ENCODE measurements around the gene NRBP1. TPM values are rescaled to one million over a fixed set of nuclear protein-coding genes. Genes with fewer than 3 reads are reported as not detected.

NRBP1 gene
- total and polyA plus RNA-seq, 9 of the 15 experiments (the other 6 are each of a cell fraction or from before 2014, with no cell fraction given): 2.9 to 84.5 (median 36.9) TPM

DNA sequence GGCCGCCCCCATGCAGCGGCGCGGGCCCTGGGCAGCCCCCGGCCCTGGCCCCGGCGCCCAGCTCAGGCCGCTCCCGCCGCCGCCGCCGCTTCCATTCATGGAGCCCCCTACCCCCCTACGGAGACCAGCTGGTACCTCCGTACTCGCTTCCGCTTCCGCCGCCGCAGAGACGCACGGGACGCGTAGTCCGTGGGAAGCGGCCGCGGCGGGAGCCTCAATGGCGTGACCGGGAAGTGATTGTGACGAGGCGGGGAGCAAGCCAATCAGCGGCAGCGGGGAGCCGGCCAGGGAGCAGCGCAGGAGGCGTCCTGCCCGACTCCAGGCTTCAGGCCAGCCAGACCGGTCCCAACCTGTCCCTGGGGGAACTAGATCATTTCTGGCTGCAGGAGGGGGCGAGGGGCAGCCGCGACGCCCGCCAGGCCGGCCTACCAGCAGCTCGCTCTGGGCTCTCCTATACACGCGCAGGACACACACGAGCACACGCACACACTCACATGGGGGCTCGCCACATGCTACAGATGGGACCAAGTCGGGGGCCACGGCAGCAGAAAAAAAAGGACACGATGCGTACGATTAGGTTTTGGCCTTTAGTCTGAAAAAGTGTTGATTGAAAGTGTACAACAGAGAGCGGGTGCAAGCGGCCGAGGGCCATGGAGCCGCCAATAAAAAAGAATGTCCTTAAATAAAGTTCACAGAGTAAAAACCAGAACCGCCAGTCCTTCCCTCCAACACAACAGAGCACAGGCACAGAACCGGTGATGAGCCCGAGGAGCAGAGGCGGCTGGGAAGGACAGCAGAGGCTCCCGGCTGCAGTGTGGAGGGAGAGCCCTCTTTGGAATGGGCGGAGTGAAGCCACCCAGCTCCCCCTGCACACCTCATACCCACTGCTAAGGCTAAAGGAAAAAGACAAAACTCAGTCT lies 47.5 kb upstream of the NRBP1 start, which contains the start of gene ZNF513 (continued):
- TF ChIP-seq MTA1 (IDR thresholded peaks at IDR 0.05; ENCODE audit: borderline replicate concordance) (no peak), ETV5 (CRISPR knock-in tag; IDR thresholded peaks at IDR 0.05; ENCODE audit: low read depth) (no peak; the same call in 1 of the 2 replicates), NR2F6 (CRISPR knock-in tag; IDR thresholded peaks at IDR 0.05) (no peak), SMAD1 (IDR thresholded peaks at IDR 0.05; ENCODE audit: low read depth, low read length, partially characterized antibody) (no peak), SAFB2 (IDR thresholded peaks at IDR 0.05; ENCODE audit: borderline replicate concordance, low read depth, low read length, severe bottlenecking) (no peak), STAG1 (CRISPR knock-in tag; IDR thresholded peaks at IDR 0.05; ENCODE audit: borderline replicate concordance) (no peak), ZEB2 (IDR thresholded peaks at IDR 0.05) (no peak), RBM22 (IDR thresholded peaks at IDR 0.05; ENCODE audit: low read depth, low read length, poor library complexity, severe bottlenecking) (peak; percentile 86), ZNF79 (CRISPR knock-in tag; IDR thresholded peaks at IDR 0.05; ENCODE audit: low read depth) (no peak), XRCC5 (IDR thresholded peaks at IDR 0.05; ENCODE audit: low read depth, low read length) (no peak), TCF3 (CRISPR knock-in tag; IDR thresholded peaks at IDR 0.05) (no peak), ZNF133 (CRISPR knock-in tag; IDR thresholded peaks at IDR 0.05) (no peak)
- TF ChIP-seq, protein P1, sequence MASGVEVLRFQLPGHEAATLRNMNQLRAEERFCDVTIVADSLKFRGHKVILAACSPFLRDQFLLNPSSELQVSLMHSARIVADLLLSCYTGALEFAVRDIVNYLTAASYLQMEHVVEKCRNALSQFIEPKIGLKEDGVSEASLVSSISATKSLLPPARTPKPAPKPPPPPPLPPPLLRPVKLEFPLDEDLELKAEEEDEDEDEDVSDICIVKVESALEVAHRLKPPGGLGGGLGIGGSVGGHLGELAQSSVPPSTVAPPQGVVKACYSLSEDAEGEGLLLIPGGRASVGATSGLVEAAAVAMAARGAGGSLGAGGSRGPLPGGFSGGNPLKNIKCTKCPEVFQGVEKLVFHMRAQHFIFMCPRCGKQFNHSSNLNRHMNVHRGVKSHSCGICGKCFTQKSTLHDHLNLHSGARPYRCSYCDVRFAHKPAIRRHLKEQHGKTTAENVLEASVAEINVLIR (CRISPR knock-in tag; IDR thresholded peaks at IDR 0.05): peak; percentile 66; the same call in 1 of the 2 replicates
- TF ChIP-seq, protein P2, sequence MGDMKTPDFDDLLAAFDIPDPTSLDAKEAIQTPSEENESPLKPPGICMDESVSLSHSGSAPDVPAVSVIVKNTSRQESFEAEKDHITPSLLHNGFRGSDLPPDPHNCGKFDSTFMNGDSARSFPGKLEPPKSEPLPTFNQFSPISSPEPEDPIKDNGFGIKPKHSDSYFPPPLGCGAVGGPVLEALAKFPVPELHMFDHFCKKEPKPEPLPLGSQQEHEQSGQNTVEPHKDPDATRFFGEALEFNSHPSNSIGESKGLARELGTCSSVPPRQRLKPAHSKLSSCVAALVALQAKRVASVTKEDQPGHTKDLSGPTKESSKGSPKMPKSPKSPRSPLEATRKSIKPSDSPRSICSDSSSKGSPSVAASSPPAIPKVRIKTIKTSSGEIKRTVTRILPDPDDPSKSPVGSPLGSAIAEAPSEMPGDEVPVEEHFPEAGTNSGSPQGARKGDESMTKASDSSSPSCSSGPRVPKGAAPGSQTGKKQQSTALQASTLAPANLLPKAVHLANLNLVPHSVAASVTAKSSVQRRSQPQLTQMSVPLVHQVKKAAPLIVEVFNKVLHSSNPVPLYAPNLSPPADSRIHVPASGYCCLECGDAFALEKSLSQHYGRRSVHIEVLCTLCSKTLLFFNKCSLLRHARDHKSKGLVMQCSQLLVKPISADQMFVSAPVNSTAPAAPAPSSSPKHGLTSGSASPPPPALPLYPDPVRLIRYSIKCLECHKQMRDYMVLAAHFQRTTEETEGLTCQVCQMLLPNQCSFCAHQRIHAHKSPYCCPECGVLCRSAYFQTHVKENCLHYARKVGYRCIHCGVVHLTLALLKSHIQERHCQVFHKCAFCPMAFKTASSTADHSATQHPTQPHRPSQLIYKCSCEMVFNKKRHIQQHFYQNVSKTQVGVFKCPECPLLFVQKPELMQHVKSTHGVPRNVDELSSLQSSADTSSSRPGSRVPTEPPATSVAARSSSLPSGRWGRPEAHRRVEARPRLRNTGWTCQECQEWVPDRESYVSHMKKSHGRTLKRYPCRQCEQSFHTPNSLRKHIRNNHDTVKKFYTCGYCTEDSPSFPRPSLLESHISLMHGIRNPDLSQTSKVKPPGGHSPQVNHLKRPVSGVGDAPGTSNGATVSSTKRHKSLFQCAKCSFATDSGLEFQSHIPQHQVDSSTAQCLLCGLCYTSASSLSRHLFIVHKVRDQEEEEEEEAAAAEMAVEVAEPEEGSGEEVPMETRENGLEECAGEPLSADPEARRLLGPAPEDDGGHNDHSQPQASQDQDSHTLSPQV (IDR thresholded peaks at IDR 0.05): peak; percentile 93
- TF ChIP-seq, protein P3, sequence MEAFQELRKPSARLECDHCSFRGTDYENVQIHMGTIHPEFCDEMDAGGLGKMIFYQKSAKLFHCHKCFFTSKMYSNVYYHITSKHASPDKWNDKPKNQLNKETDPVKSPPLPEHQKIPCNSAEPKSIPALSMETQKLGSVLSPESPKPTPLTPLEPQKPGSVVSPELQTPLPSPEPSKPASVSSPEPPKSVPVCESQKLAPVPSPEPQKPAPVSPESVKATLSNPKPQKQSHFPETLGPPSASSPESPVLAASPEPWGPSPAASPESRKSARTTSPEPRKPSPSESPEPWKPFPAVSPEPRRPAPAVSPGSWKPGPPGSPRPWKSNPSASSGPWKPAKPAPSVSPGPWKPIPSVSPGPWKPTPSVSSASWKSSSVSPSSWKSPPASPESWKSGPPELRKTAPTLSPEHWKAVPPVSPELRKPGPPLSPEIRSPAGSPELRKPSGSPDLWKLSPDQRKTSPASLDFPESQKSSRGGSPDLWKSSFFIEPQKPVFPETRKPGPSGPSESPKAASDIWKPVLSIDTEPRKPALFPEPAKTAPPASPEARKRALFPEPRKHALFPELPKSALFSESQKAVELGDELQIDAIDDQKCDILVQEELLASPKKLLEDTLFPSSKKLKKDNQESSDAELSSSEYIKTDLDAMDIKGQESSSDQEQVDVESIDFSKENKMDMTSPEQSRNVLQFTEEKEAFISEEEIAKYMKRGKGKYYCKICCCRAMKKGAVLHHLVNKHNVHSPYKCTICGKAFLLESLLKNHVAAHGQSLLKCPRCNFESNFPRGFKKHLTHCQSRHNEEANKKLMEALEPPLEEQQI (IDR thresholded peaks at IDR 0.05): no peak
- TF ChIP-seq, protein P4, sequence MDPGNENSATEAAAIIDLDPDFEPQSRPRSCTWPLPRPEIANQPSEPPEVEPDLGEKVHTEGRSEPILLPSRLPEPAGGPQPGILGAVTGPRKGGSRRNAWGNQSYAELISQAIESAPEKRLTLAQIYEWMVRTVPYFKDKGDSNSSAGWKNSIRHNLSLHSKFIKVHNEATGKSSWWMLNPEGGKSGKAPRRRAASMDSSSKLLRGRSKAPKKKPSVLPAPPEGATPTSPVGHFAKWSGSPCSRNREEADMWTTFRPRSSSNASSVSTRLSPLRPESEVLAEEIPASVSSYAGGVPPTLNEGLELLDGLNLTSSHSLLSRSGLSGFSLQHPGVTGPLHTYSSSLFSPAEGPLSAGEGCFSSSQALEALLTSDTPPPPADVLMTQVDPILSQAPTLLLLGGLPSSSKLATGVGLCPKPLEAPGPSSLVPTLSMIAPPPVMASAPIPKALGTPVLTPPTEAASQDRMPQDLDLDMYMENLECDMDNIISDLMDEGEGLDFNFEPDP (CRISPR knock-in tag; IDR thresholded peaks at IDR 0.05): no peak
- TF ChIP-seq, protein P5, sequence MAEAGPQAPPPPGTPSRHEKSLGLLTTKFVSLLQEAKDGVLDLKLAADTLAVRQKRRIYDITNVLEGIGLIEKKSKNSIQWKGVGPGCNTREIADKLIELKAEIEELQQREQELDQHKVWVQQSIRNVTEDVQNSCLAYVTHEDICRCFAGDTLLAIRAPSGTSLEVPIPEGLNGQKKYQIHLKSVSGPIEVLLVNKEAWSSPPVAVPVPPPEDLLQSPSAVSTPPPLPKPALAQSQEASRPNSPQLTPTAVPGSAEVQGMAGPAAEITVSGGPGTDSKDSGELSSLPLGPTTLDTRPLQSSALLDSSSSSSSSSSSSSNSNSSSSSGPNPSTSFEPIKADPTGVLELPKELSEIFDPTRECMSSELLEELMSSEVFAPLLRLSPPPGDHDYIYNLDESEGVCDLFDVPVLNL (CRISPR knock-in tag; IDR thresholded peaks at IDR 0.05; ENCODE audit: low read depth): no peak

All from K562 (cell line).